SK-N-SH (cell line): Measurements from ENCODE around the gene AXIN2. TPM values are rescaled to one million over a fixed set of nuclear protein-coding genes. Genes with fewer than 3 reads are reported as not detected.

Experiments
- CTCF ChIA-PET: fragments of 300-600, 350-600 bp; formaldehyde crosslinking; extraction: SDS; loops from one replicate; lab custom pipeline; 2021; lab: Yijun Ruan, JAX
- POLR2A ChIA-PET: fragments of 350-600 bp; sonication (Branson Sonifier 250); formaldehyde crosslinking; extraction: SDS; loops from one replicate; lab custom pipeline; 2020; ENCODE audit warnings: antibody characterized with exemption, inconsistent platforms; lab: Yijun Ruan, JAX
- DNase-seq: peaks from one replicate; pipeline ENCODE4 v3.0.0; 2012
- H2AFZ ChIP-seq: fragments of 200-600 bp; sonication (generic); 2 replicates; pipeline ENCODE4 v1.8.1; 2016; ENCODE audit warnings: antibody characterized with exemption, mild to moderate bottlenecking, low read depth
- H3F3A ChIP-seq: fragments of 200-600 bp; sonication (generic); replicated peaks from 2 replicates; pipeline ENCODE3; 2016; ENCODE audit warnings: antibody characterized with exemption, mild to moderate bottlenecking; ENCODE audit not compliant: insufficient read depth
- H3K27ac ChIP-seq, 2 experiments: fragments of 200-500 bp in 1 of 2; fragments of 200-600 bp in 1 of 2; sonication (Bioruptor generic) in 1 of 2; sonication (generic), shearing (Covaris generic) in 1 of 2; 2 replicates each; pipeline versions ENCODE4 v1.5.1 to v1.6.1; 2014 to 2016; ENCODE audit warnings: low read depth in 2 of 2, inconsistent platforms in 1 of 2, low read length in 1 of 2, mild to moderate bottlenecking in 1 of 2, mixed read lengths in 1 of 2
- H3K27me3 ChIP-seq: fragments of 200-600 bp; sonication (generic), shearing (Covaris generic); 2 replicates; pipeline ENCODE4 v1.6.1; 2016; ENCODE audit warnings: mixed run types; ENCODE audit not compliant: insufficient read depth
- H3K36me3 ChIP-seq, 2 experiments: fragments of 200-500 bp in 1 of 2; fragments of 200-600 bp in 1 of 2; sonication (Bioruptor generic) in 1 of 2; sonication (generic) in 1 of 2; replicated peaks in 1 of 2; 2 replicates each; pipeline versions ENCODE3 to v1.5.1; 2014 to 2016; ENCODE audit warnings: low read length in 1 of 2, mild to moderate bottlenecking in 1 of 2; ENCODE audit not compliant: insufficient read depth in 2 of 2, control insufficient read depth in 1 of 2
- H3K4me1 ChIP-seq, 2 experiments: fragments of 200-500 bp in 1 of 2; fragments of 200-600 bp in 1 of 2; sonication (Bioruptor generic) in 1 of 2; sonication (generic), shearing (Covaris generic) in 1 of 2; 2 replicates each; pipeline versions ENCODE4 v1.5.1 to v1.6.1; 2014 to 2016; ENCODE audit warnings: low read depth in 1 of 2, low read length in 1 of 2, mixed run types in 1 of 2; ENCODE audit not compliant: insufficient read depth in 2 of 2, control insufficient read depth in 1 of 2
- H3K4me2 ChIP-seq: fragments of 200-600 bp; sonication (generic), shearing (Covaris generic); 2 replicates; pipeline ENCODE4 v1.6.1; 2017; ENCODE audit warnings: mixed run types
- H3K4me3 ChIP-seq, 2 experiments: fragments of 200-500 bp in 1 of 2; fragments of 200-600 bp in 1 of 2; sonication (Bioruptor generic) in 1 of 2; sonication (generic), shearing (Covaris generic) in 1 of 2; 2 replicates each; pipeline versions ENCODE4 v1.5.1 to v1.8.1; 2014 to 2016; ENCODE audit warnings: low read depth in 2 of 2, inconsistent platforms in 1 of 2, low read length in 1 of 2, mild to moderate bottlenecking in 1 of 2, mixed read lengths in 1 of 2, moderate library complexity in 1 of 2
- H3K79me2 ChIP-seq: fragments of 200-600 bp; sonication (generic); 2 replicates; pipeline ENCODE4 v1.8.1; 2017; ENCODE audit warnings: mild to moderate bottlenecking; ENCODE audit not compliant: insufficient read depth
- H3K9ac ChIP-seq: fragments of 200-600 bp; sonication (generic); 2 replicates; pipeline ENCODE4 v1.6.1; 2017; ENCODE audit warnings: mixed run types
- H3K9me2 ChIP-seq: fragments of 200-600 bp; sonication (generic); 2 replicates; pipeline ENCODE4 v1.6.1; 2017; ENCODE audit warnings: mixed run types
- H3K9me3 ChIP-seq: fragments of 200-600 bp; sonication (generic); 2 replicates; pipeline ENCODE4 v1.6.1; 2017; ENCODE audit warnings: mixed run types, mild to moderate bottlenecking, moderate library complexity
- H4K20me1 ChIP-seq: fragments of 200-600 bp; sonication (generic); 2 replicates; pipeline ENCODE4 v1.6.1; 2017; ENCODE audit warnings: mild to moderate bottlenecking, mixed run types; ENCODE audit not compliant: insufficient read depth
- ELF1 ChIP-seq: IDR thresholded peaks from 2 replicates; pipeline ENCODE4 v1.4.0; 2012
- EP300 ChIP-seq, 2 experiments: IDR thresholded peaks; 2 replicates each; pipeline versions ENCODE4 v1.4.0 to v1.6.1; 2012; ENCODE audit warnings: borderline replicate concordance in 1 of 2, low read depth in 1 of 2, low read length in 1 of 2
- EZH2phosphoT487 ChIP-seq: fragments of 200-600 bp; sonication (generic); IDR thresholded peaks from 2 replicates; pipeline ENCODE4 v1.6.1; 2017; ENCODE audit warnings: low read depth, mixed run types, mild to moderate bottlenecking, antibody characterized with exemption, moderate library complexity, borderline replicate concordance
- FOSL2 ChIP-seq: IDR thresholded peaks from 2 replicates; pipeline ENCODE4 v1.4.0; 2012; ENCODE audit warnings: low read depth, mild to moderate bottlenecking, moderate library complexity, borderline replicate concordance
- FOXJ3 ChIP-seq: sonication (generic); formaldehyde crosslinking; IDR thresholded peaks from 2 replicates; pipeline ENCODE4 v1.5.1; 2020; ENCODE audit warnings: mild to moderate bottlenecking, missing genetic modification reagents
- JUND ChIP-seq: IDR thresholded peaks from 2 replicates; pipeline ENCODE4 v1.4.0; 2012
- POLR2AphosphoS5 ChIP-seq: IDR thresholded peaks from 2 replicates; pipeline ENCODE4 v1.6.1; 2012; ENCODE audit warnings: low read depth, low read length
- RXRA ChIP-seq: IDR thresholded peaks from 2 replicates; pipeline ENCODE4 v1.4.0; 2012; ENCODE audit warnings: low read depth, mild to moderate bottlenecking, borderline replicate concordance
- TAF1 ChIP-seq: IDR thresholded peaks from 2 replicates; pipeline ENCODE4 v1.6.1; 2012; ENCODE audit warnings: low read depth, mild to moderate bottlenecking, low read length, moderate library complexity, borderline replicate concordance
- TEAD4 ChIP-seq: IDR thresholded peaks from 2 replicates; pipeline ENCODE4 v1.4.0; 2012; ENCODE audit warnings: mild to moderate bottlenecking, borderline replicate concordance; ENCODE audit not compliant: insufficient read depth
- WGBS: methylation state at CpG from one replicate; pipeline ENCODE4 v1.1.6; 2017; ENCODE audit warnings: low lambda C conversion rate; 5-methylcytosine and 5-hydroxymethylcytosine counted together
- polyA plus RNA-seq, 3 experiments: library from polyadenylated mRNA; depleted of rRNA; stranded (reverse); fragments of >200 nt; gene quantifications; 2 replicates each; pipeline ENCODE4 v1.2.3, GENCODE V29; 2012
- TF ChIP-seq, protein P1 (sequence below): IDR thresholded peaks from 2 replicates; pipeline ENCODE4 v1.6.1; 2012; ENCODE audit warnings: mild to moderate bottlenecking, low read depth, low read length, moderate library complexity
- TF ChIP-seq, protein P2 (sequence below): fragments of 150-350 bp; IDR thresholded peaks from 2 replicates; pipeline ENCODE4 v1.6.1; 2016; ENCODE audit warnings: mild to moderate bottlenecking, low read depth, low read length
- TF ChIP-seq, protein P3 (sequence below): IDR thresholded peaks from 2 replicates; pipeline ENCODE4; 2012
- TF ChIP-seq, protein P4 (sequence below): IDR thresholded peaks from 2 replicates; pipeline ENCODE4 v1.4.0; 2012; ENCODE audit warnings: low read depth

Gene AXIN2
- polyA plus RNA-seq, 1 of the 3 experiments (the other 2 are of a cell fraction), result 8.3 TPM

DNA sequence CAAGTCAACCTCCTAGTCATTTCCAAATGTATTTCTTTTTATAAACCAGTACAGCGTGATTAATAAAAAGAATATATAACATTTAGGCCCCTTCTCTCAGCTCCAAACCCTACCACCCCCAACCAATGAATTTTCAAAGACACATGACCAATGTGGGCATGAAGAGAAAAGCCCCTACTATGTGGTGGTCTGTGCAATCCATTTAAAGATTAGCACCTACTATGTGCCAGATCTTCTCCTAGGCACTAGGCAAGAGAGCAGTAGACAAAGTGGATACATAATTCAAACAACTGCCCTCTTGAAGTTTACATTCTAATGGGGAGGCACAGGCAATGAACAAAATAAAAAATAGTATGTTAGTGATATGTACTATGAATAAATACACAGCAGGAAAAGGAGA lies 19.4 kb downstream of the AXIN2 start:
- 93% methylated on average over 1 of the region's 1 CpG for WGBS

More for the DNA sequence above, 19.4 kb downstream of the AXIN2 start:
- DNase-seq, result no peak
- H3F3A ChIP-seq, result no peaks in the 10 kb centered on the region
- TF ChIP-seq TEAD4 (no peak), EZH2phosphoT487 (no peak), RXRA (no peak), TAF1 (no peak), JUND (no peak), EP300 (IDR thresholded peaks at IDR 0.05; ENCODE audit: borderline replicate concordance in 1 of 2, low read depth in 1 of 2, low read length in 1 of 2) (no peak), FOSL2 (no peak), POLR2AphosphoS5 (no peak), ELF1 (no peak), FOXJ3 (CRISPR knock-in tag) (no peak)
- TF ChIP-seq, protein P1, sequence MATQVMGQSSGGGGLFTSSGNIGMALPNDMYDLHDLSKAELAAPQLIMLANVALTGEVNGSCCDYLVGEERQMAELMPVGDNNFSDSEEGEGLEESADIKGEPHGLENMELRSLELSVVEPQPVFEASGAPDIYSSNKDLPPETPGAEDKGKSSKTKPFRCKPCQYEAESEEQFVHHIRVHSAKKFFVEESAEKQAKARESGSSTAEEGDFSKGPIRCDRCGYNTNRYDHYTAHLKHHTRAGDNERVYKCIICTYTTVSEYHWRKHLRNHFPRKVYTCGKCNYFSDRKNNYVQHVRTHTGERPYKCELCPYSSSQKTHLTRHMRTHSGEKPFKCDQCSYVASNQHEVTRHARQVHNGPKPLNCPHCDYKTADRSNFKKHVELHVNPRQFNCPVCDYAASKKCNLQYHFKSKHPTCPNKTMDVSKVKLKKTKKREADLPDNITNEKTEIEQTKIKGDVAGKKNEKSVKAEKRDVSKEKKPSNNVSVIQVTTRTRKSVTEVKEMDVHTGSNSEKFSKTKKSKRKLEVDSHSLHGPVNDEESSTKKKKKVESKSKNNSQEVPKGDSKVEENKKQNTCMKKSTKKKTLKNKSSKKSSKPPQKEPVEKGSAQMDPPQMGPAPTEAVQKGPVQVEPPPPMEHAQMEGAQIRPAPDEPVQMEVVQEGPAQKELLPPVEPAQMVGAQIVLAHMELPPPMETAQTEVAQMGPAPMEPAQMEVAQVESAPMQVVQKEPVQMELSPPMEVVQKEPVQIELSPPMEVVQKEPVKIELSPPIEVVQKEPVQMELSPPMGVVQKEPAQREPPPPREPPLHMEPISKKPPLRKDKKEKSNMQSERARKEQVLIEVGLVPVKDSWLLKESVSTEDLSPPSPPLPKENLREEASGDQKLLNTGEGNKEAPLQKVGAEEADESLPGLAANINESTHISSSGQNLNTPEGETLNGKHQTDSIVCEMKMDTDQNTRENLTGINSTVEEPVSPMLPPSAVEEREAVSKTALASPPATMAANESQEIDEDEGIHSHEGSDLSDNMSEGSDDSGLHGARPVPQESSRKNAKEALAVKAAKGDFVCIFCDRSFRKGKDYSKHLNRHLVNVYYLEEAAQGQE, result no peak
- TF ChIP-seq, protein P2, sequence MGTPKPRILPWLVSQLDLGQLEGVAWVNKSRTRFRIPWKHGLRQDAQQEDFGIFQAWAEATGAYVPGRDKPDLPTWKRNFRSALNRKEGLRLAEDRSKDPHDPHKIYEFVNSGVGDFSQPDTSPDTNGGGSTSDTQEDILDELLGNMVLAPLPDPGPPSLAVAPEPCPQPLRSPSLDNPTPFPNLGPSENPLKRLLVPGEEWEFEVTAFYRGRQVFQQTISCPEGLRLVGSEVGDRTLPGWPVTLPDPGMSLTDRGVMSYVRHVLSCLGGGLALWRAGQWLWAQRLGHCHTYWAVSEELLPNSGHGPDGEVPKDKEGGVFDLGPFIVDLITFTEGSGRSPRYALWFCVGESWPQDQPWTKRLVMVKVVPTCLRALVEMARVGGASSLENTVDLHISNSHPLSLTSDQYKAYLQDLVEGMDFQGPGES, result no peak
- TF ChIP-seq, protein P3, sequence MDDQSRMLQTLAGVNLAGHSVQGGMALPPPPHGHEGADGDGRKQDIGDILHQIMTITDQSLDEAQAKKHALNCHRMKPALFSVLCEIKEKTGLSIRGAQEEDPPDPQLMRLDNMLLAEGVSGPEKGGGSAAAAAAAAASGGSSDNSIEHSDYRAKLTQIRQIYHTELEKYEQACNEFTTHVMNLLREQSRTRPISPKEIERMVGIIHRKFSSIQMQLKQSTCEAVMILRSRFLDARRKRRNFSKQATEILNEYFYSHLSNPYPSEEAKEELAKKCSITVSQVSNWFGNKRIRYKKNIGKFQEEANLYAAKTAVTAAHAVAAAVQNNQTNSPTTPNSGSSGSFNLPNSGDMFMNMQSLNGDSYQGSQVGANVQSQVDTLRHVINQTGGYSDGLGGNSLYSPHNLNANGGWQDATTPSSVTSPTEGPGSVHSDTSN, result no peak
- TF ChIP-seq, protein P4, sequence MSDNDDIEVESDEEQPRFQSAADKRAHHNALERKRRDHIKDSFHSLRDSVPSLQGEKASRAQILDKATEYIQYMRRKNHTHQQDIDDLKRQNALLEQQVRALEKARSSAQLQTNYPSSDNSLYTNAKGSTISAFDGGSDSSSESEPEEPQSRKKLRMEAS, result no peak
- peaks cover 7 to 60% of the 10 kb centered on the region in 2 experiments for H3K36me3 ChIP-seq
- no peak overlapping the region for H3K4me3 ChIP-seq
- H3K4me2 ChIP-seq, result no peak overlapping the region
- H3K4me1 ChIP-seq, result peaks cover 0 to 8% of the 10 kb centered on the region in 2 experiments; a peak in 1 of 4 replicates
- POLR2A ChIA-PET, result no interaction called here
- no peak overlapping the region for H2AFZ ChIP-seq
- no peaks in the 10 kb centered on the region for H3K9me3 ChIP-seq
- no peak overlapping the region for H3K27ac ChIP-seq
- CTCF ChIA-PET, result interaction anchor here (1.3 to 6.5 kb wide), 3 partner anchors 11 to 247 kb away, joined by 3 to 73 read pairs (median 5); no protein-coding TSS in a partner anchor
- H3K79me2 ChIP-seq, result no peaks in the 10 kb centered on the region
- no peak overlapping the region for H3K9ac ChIP-seq
- H3K27me3 ChIP-seq, result no peaks in the 10 kb centered on the region
- no peaks in the 10 kb centered on the region for H3K9me2 ChIP-seq
- H4K20me1 ChIP-seq, result 0 out of 2 replicates have a peak, but pooled peaks cover 4% of the 10 kb centered on the region
